HG03342 (cell line): ENCODE measurements around the gene MTCH1.
"Not testable (repeated sequence)": the region's sequence is repeated elsewhere in the genome, so short reads cannot be mapped to it uniquely, and the experiment has no call there.

Experiments
- ATAC-seq: cut with Tn5 transposase; IDR thresholded peaks from one replicate; pipeline ENCODE4 v1.9.1; 2021; ENCODE audit warnings: mild to moderate bottlenecking, moderate library complexity; ENCODE audit not compliant: unreplicated experiment

The MTCH1 gene

DNA sequence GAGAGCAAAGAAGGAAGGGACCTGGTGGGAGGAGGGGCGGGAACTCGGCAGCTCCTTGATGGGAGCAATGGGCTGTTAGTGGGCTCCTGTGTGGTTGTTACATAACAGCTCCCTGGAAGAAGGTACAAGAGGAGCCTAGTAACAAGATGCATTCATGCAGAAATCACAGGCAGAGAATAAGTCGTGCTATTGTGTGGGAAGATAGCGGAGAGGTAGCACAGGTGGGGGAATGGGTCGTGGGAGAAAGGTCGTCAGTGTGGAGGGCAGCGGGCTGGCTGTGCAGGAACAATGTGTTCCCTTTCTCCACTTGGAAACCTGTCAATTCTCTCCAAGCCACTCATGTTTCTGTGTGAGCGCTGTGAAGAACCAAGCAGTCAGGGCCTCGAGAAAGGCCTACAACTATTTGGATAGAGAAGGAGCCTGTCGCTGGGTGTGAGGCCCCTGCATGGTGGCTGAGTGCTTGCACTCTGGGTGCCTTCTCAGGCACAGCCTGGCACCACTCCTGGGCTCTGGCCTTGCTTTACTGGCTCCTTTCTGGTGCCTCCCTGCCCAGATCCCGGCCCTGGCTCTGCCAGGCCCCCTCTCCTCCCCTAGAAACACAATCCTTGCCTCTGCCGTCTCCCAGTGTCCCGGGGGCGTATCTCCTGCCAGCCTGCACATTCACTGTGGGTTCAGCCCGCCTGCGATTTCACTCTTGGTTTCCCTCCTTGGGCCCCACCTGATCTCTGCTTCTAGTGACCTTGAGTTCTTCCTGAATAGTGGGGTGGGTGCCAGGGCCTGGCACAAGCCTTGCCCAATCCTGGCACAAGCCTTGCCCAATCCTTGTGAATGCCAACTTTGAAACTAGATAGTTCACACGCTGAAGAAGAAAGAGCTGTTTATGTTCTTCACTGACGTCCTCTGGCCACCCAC, 12.1 kb upstream of the MTCH1 start:
- no peak for ATAC-seq

DNA sequence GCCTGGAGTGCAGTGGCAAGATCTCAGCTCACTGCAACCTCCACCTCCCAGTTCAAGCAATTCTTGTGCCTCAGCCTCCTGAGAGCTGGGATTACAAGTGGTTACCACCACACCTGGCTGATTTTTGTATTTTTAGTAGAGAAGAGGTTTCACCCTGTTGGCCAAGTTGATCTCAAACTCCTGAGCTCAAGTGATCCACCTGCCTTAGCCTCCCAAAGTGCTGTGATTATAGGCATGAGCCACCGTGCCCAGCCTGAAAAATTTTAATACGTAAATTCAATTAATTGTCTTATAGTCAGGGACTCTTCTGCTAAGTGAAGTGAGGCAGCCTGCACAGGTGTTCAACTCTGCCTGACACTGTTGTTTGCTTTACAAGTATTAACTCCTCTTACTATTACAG, 4.4 kb upstream of the MTCH1 start:
- not testable (repeated sequence) for ATAC-seq

DNA sequence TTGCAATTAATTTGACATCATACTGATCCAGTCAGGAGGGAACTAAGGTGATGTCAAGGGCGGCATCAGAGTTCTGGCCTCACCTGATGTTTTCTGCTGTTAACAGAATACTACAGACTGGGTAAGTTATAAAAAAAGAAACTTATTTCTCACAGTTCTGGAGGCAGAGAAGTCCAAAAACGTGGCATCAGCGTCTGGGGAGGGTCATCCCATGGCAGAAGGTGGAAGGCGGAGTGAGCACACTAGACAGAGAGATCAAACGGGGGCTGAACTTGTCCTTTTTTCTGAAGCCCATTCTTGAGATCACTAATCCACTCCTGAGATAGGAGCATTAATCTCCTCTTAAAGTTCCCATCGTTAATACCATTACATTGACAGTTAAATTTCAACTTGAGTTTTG, 3.3 kb upstream of the MTCH1 start:
- no peak for ATAC-seq

DNA sequence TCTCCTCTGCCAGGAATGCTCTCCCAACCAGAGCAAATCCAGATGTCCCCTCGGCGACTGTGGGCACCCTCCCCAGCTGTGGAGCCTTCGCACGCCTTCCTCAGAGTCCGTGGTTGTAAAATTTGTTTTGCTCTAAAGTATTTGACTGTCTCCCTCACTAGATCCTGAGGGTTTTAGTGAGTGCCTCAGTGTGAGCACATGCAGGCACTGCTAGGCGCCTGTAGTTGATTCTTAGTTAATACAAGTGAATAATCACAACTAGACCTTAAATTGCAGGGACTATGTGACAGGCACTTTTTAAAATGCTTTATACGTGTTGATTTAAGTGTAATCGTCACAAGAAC, 680 bp upstream of the MTCH1 start:
- ATAC-seq: peak; percentile 11

DNA sequence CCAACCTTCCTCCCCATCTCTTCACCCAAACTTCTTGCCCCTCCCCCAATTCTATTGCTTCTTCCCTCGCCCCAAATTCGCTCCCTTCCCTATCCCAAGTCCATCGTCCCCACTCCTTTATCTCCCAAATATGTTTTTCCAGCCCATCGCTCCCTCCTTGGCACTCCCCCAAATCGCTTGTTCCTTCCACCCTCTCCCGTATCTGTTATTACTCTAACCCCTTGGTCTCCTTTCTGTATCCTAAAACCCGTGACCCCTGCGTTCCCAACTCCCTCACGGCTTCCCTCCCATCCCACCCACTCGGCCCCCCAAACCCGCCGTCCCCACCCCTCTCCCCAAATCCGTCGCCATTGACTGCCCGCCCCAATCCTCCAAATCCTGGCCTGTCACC, 584 bp downstream of the MTCH1 start:
- ATAC-seq: no peak

DNA sequence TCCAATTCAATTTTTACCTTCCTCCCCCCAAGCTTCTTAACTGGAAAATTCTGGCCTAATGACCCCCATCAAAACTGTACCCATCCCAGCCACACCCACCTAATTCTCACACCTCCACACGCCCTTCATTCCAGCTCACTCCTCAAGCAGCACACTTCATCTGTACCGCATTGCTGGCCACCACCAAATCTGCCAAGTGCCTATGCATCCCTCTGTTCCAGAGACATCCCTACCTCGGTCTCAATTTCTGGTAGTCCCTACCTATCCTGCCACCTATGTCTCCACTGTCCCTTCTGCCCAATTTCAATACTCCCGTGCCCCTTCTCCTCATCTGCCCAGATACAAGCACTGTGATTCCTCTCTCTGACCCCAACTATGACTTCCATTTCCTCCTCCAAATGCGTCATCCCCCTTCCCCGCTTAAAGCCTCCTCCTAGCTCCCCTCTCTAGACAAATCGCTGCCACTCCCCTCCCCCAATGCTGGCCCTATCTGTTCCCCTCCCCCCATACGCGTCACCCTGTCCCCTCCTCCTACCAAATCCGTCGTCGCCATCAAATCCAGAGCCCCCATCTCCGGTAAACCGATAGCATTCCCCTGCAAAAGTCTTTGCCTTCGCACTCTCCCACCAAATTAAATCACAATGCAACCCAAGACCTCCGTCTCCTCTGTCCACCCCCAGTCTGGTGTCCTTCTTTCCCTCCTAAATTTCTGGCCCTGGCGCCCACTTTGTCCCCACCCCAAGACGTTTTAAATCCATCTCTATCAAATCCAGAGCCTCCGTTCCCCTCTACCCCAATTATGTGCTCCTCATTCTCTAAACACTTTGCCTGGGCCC, 1.2 kb downstream of the MTCH1 start:
- ATAC-seq: no peak

DNA sequence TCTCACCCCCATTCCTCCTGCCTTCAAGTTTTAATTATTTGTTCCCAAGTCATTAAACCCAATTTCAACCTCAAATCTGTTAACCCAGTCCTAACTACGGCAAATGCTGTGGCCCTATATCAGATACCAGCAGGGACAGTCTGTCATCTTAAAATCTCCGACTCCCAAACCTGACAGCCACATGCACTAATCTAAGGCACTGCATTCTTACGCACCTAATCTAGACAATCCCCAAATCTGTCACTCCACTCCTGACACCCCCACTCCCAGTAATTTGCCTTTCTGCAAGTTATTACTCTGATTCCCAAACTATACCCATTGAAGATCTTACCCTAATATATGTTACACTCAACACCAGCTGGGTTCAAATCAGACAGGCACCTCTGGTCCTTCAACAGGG, 2.5 kb downstream of the MTCH1 start:
- no peak for ATAC-seq

DNA sequence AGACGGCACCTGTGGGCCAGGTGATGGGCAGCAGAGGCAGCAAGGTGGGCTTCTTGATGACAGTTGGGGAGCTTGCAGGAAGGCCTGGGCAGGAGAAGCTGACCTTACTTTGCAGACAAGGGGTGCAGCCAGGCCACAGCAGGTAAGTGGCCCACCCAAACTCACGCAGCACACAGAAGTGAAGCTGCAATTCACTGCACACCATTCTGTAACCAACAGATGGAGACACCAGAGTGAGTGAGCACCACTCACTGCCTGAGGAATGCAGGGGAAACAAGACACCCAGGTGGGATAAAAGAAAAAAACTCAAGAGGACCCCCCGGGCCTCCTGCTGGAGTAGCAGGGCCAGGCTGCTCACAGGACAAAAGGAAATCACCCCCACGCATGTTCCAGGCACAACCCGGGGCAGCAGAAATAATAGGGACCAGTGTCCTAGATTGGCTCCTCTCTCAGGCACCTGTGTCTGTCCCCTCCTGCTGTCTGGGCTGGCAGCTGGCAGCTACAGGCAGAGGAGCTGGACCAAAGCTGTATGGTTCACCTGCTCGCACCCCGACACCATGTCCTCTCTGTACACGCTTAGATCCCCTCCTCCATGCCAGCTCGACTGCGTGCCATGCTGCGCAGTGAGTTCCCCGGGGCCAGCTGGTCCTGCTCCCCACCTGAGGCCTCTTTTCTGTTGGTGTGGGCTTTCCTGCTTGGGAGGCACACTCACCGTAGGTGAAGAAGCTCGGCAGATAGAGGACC, 4.9 kb downstream of the MTCH1 start:
- ATAC-seq: no peak

DNA sequence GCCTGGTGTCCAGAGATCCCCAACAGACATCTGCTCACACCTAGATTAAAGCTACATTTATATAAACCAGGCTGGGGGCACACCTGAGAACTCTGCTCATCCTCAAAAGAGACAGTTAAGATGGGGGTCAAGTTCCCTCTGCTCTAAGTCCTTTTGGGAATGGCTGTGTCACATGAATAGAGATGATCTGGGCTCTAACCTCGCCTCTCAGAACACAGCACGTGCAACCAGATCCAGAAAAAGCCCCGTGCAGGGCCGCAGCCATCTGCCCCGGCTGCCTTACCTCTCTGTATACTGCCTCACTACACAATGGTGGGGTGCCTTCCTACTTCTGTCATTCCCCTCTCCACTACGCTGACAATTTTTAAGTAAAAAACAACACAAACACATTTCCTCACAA, 5.9 kb downstream of the MTCH1 start:
- ATAC-seq: no peak

DNA sequence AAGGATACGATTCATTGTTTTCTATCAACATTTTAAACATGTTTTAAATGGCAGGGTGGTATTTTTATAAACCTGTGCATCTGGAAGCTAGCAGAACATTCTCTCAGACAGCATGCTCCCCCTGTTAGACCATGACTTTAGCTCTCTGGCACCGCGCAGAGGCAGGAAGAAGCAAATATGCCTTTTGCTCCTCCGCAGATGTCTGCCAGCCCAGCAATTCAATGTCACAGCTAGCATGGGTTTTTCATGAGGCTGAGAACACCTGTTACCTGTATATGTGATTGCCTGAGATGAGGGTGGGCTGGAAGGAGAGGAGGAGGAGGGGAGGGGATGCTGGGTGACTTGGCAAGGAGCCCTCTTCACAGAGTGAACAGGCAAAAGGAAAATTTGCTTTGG, 6.7 kb downstream of the MTCH1 start:
- no peak for ATAC-seq

DNA sequence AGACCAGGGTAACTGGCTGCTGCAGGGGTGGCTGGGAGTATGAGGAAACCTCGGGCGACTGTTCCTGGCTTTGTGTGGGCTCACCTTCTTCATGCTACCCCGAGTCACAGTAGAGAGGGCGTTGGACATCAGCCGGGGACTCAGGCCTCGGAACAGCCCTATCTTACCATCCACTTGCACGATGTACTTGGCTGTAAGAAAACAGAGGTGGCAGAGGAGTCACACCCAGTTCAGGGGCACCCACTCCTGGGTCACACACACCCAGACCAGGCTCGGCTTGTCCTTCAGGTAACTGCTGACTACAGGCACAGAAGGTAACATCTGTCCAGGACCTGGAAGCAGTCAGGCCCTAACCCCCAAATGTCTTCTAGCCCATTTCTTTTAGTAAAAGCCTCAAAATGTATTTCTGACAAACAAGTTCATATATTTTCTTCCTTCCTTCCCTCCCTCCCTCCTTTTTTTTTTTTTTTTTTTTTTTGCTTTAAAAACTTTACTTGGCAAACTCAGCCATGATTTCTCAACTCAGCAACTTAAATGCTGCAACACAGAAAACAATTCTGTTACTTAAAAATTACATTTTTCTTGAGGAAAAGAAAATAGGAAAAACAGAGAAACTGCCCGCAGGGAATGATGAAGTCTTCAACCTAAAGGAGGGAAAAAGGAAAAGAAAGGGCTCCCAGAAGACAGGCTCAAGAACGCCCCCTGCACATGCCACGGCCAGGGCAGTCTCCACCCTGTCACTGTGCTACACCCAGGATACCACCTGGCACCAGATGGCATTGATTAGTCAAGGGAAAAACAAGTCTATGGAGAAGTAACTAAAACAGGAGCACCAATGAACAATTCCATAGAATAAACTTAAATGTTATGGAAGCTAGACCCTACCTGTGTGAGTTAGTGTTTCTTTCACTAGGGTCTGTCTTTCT, 7.3 kb downstream of the MTCH1 start:
- ATAC-seq: no peak

DNA sequence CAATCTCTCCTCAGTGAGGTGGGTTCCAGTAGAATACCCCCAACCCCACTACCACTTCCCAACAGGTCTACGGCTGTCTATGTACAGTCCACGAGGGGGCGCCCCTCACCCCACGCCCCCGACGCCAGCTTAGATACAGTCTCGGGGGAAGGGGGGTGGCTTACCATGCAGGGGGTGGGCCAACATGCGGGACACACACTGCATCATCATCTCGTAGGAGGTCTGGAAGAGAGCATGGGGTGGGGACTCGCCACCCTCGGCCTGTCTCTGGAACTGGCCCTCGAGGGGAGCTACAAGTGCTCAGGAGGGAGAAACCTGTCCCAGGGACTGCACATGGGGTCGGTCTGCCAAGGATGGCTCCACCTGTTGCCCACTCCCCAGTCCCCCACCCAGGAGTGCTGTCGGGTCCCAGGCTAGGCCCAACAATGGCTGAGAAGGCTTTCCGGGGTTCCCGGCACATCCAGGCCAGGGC, 8.5 kb downstream of the MTCH1 start:
- no peak for ATAC-seq

DNA sequence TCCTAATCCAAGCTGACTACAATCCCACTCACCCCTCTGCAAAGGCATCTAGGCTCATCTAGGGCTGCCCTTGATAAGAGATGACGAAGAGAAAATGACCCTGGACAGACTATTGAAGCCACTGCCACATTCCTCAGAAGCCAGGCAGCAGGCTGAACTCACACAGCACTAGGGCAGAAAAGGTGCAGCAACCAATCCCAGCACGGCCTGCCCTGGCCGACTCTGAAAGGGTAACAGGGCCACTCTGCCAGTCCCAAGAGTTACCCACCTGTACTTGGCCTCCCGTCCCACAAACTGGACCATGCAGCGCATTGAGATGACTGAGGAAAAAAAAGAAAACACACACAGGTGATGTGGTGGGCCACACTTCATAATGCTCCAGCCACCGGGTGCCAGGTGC, 9.1 kb downstream of the MTCH1 start:
- ATAC-seq: no peak

DNA sequence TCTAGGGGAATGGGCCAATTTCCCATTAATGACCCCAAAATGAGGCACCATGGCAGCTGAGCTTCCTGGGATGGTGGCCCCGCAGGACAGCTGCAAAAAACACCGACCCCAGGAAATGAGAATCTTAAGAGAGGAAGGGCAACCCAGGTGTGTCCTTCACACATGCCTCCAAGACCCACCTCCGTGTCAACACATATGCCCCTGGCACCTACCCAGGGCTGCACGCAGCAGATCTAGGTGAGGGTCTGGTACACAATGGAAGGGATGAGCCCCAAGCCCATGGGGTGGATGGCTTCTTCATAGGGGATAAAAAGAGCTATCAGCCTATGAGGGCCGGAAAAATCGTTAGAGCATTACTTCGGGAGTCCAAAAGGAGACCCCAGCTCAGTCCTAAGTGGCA, 9.5 kb downstream of the MTCH1 start:
- no peak for ATAC-seq

DNA sequence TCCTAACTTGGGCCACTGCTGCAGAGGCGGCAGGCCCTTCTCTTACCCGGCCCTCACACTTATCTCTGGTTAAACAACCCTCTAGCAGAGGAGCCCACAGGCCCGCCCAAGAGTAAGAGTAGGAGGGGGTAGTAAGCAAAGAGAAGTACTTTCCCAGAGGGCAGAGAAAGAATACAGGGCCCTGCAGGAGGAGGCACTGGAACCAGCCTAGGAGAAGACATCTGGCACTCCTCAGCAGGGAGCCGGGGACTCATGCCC, 10.1 kb downstream of the MTCH1 start:
- ATAC-seq: no peak

DNA sequence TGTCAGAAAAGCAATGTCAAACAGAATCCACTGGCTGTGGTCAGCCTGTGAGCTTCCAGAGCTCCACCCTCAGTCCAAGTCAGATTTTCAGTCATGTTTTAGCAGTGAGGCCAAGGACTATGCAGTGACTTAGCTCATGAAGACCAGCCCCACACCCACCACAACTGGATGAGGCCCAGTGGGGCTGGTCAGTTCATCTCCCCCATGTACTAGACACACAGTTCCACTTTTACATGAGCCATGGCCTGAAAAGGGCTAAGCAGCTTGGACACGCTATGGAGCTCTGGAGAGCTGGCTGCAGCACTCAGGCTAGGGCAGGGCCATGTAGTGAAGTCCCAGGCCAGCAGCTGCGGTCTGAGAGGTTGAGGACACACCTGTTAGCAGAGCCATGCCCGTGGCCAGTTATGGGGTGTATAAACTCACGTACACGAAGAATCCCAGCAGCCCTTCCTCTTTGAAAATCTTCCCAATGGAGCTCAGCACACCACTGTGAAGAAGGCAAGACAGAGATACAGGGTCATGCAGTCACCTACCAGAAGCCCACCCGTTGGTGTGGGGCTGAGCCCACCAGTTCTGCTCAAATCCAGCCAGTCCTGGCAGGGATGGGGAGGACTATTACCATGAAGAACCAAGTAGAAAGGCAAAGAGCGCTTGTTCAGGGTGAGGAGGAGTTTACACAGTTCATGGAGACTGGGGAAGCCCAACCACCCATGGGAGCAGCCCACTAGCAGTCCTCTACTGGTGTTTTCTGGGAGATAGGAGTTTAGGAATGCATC, 10.6 kb downstream of the MTCH1 start:
- ATAC-seq: no peak

DNA sequence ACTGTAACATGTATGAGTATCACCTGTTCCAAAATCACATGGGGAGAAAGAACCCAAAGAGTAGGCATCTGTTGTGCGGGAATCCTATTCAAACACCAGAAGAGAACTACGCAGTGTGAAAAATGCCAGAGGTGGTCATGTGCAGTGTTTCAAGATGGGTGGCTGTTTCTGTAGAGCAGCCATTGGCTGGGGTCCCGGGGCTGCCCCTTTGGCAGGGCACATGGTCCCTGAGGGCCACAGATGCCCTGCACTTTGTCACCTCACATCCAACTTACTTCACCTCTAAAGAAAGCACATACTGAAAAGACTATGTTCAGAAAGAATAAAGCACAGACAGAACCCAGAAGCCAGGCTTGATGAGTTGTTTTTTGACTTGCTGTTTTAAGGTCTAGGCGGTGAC, 12.3 kb downstream of the MTCH1 start:
- no peak for ATAC-seq

DNA sequence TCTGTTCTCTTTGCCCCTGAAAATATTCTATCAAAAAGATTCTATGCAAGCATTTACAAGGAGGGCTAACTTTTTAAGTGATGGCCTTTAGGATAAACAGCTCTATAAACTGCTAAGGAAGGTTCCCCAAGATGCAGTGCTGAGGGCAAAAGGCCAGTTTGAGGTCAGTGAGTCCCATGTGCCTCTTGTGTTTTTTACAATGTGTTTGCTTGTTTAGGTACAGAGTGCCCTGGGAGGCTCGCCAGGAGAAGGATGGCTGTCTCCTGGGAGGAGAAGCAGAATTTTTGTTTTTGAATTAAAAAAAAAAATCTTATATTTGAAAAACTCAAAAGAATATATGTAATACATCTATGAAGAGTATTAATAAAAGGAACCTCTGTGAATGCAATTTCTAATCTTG, 12.8 kb downstream of the MTCH1 start:
- no peak for ATAC-seq

DNA sequence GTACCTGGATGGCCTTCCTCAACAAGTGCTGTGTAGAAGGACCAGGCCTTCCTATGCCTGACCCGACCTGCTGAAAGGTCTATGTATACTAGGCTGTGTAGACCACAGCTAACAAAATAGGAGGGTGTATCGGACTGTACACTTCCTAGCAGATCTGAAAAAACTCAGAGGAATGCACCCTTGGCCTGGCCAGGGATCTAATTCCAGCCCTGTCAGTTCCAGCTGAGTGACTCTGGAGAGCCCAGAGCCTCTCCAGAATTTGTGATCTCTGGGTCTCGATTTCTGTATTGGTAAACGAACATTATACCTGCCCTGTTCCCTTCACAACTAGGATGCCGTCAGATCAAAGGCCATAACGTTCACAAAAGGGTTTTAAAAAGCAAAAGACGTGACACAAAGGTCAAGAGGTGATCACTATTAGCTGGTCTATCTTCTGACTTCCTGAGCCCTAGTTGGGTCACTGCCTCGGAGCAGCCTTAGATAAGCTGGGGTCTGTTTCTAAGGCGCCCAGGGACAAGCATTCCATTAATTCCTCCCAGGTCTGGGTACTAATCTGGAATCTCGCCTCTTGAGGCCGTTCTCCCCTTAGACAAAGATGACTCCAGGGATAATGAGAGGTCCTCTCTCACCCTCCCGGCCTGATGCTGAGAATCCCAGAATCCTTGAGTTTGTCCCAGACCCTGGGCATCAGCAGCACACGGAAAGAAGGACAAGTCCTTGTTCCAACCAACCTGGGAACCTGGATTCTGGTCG, 13.9 kb downstream of the MTCH1 start:
- ATAC-seq: no peak
